ENCODE data around the gene TNFRSF12A.

The TNFRSF12A gene

DNA sequence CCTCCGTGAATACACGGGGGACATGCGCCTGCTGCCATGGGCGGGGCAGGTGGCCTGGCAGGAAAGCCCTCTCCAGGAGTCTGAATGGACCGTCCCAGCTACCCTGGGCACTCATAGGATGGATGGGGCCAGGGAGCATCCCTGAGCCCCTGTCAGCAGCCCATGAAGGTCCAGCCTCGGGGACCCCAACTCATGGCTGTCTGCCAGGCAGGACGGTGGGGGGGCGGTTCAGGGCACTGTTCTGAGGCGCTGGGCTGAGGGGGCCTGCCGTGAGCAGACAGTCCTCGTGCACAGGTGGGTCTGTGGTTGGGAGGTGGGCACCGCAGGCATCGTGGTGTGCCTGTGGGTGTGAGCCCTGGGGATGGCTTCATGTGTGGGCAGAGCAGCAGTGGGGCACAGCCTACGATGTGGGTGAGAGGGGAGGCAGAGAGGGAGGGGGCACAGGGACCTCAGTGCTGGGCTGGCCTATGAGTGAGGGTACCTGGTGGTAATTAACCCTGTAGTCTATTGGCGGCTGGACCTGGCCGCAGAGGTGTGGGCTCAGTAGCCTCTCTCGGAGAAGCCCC, 33.5 kb upstream of the TNFRSF12A start:
- DNase-seq, result no peak

DNA sequence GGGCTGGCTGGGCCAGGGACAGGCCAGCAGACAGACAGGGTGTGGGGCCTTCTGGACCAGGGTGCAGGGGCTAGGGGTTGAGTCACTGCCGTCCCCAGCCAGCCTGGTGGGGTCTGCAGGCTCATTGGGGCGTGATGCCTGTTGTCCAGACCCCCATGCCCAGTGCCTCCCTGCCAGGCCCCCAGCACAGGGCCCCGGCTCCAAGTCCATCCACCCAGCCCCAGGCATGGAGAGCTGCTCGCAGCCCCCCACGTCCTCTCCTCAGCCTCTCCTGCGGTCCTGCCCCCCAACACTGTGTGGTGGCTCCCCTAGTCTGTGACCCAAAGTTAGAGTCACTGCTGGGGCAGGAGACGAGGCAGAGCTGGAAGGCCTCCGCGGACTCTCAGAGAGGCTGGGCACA, 32.9 kb upstream of the TNFRSF12A start:
- no peak for DNase-seq

DNA sequence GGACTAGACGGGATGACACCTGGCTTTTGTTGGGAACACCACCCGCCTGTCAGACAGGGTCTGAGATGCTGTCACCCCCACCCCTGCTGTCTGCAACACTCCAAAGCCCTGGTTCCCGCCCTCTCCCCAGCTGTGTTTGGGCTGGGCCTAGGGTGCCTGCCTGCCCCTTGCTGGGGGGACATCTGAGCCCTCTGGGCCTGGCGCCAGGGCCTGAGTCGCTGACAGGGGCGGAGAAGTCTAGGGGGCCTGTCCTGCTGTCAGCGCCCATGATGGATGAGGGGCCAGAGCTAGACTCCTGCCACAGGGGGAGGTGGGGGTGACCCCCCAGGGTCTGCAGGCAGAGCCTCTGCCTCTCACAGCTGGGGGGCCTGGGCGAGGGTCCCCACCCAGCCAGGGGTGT, 32.3 kb upstream of the TNFRSF12A start:
- DNase-seq, result no peak

DNA sequence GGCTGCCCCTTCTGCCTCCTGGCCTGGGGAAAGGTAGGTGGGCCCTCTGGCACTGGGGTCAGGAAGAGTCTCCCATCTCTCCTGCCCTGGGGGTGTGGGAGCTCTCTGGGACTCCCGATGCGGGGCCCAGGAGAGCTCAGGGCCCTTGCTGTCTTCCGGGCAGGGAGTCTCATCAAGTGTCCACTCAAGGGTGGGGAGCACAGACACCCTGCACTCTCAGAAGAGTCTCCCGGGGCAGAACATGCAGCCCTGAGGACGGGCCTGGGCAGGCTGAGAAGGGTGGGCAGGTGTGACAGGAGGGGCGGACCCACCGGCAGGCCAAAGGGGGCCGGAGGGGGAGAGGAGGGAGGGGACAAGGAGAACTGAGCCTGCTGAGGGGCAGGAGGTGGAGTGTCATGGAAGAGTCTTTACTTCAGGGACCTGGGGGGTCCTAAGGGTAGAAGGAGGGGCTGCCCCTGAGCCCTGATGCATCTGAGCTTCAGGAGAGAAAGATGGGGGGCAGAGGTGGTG, 31.5 kb upstream of the TNFRSF12A start:
- DNase-seq, result no peak

DNA sequence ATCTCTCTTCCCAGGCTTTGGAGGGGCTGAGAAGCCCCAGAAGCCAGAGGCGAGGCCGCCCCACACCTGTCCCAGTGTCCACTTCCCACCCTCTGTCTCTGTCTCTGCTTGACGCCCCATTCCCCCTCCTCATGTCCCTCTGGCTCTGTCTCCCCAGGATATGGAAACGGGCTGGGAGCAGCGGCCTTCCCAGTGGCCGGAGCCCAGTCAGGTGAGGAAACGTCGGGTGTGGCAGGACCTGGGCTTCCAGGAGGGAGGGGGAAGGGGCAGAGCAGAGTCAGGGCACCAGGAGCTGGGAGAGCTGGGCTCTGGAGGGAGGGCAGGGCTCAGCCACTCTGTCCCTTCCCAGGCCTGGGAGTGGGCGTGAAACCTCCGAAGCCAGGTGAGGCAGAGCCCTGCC, 29.3 kb upstream of the TNFRSF12A start:
- DNase-seq, result no peak

DNA sequence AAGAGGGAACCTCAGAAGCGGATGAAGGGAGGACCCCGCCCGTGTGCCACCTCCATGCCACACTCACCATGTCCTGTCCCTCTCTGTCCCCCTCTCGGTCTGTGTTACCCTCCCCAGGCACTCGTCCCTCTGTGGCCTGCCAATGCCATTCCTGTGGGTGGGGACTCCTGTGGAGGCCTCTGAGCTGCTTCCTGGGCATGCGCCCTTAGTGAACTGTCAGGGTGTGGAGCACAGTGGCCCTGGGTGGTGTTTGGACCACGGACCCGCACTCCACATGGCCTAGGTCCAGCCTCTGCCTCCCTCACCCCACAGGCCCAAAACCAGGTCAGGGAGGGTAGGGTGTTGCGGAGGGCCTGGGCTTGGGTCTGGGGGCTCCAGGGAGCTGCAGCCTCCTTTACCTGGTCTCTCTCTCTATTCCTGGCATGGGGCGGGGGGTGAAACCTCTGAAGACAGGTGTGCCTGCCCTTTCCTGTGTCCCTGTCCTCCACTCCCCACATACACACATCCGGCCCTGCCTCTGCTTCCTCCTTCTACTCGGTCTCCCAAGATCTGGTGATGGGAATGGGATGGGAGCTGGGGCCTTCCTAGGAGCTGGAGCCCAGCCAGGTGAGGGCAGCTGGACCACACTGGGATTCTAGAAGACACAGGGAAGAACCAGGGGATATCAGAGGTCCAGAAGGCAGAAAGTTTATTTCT, 28.5 kb upstream of the TNFRSF12A start:
- no peak for DNase-seq

DNA sequence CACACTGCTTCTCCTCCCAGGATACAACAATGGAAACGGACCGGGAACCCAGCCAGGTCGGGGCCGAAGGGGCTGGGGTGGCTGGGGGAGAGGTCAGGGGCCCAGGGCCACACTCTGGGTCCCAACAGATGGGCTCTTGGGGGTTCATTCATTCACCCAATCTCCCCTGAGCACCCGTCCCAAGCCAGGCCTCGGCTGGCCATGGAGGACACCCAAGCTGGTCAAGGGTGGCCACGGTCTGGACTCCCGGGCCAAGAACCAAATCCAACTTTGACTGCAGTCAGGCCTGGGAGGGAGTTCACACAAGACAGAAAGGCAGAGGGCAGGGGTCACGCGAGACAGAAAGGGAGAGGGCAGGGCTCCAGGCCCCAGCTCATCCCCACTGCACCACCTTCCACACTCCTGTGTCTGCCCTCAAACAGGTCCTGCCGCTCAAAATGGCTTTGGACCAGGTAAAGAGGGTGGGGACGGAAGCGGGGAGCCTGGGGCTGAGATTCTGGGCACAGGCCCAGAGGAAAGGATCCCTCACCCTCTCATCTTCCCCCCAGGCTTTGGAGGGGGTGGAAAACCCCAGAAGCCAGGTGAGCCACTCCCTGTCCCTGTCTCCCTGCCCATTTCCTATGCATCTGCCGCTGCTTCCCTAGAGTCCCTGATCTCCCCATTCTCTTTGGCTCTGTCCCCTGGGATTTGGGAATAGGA, 27.6 kb upstream of the TNFRSF12A start:
- DNase-seq, result no peak

DNA sequence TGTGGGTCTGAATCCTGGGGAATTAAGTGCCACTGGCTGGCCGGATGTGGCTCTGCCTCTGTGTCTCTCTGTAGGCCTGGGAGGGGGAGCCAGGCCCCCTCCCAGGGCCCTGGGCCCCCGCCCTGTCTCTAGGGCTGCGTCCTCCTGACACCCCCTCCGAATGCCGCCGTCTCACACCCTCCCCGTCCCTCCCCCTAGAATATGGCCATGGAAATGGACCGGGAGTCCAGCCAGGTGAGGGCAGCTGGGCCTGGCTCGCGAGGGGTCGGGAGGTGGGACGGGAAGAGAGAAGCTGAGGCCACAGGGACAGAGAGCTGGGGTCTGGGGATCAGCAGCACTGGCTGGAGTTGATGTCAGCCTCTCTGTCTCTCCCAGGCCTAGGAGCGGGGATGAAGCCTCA, 23.9 kb upstream of the TNFRSF12A start:
- no peak for DNase-seq

DNA sequence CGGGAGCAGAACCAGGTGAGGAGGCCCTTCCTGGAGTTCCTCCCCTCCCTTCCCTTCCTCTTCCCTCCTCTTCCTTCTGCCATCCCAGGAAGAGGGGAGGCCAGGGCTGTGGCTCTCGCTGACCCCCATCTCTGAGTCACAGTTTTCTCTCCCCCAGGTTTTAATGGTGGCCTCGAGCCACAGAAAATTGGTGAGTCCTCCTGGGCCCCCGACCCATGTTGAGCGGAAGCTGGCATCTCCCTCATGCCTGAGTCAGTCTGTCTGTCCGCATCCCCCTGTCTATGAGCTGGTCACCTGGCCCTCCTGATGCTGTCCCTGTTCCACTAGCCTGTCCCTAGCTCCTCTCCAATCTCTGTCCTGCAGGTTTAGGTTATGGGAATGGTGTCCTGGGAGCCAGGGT, 20.2 kb upstream of the TNFRSF12A start:
- DNase-seq, result no peak

DNA sequence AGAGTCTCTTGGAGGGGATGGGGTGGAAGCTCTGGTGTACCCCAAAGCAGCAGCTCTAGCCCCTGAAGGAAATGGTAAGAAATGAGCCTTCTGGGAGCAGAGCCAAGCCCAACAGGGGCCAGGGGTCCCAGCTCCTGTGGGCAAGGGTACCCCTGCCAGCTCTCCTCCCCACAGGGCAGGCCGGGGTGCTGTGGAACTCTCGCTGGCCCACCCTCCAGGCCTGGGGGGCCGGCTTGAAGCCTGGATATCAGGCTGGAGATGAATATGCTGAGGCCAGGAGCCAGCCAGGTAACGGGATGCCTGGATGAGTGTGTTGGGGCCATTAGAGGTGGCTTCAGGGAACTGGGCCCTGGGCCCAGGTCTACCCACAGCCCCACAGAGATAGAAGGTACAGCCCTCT, 19.6 kb upstream of the TNFRSF12A start:
- no peak for DNase-seq

DNA sequence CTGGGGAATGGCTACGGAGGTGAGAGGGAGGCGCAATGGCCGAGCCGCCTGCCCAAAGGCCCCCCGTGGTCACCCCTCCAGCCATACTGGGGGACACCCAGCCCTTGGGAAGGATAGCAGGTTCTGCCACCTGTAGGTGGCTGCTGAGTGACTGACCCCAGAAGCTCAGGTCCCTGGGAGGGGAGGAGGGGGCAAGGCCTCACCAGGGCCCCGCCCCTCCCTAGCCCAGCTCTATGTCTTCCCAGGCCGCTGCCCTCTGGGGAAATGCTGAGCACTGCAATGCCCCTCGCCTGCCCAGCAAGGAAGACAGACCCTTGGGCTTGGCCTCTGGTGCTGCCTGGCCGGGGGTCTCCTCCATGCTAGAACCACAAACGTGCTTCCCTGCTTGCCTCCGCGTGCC, 18.9 kb upstream of the TNFRSF12A start:
- DNase-seq, result no peak

DNA sequence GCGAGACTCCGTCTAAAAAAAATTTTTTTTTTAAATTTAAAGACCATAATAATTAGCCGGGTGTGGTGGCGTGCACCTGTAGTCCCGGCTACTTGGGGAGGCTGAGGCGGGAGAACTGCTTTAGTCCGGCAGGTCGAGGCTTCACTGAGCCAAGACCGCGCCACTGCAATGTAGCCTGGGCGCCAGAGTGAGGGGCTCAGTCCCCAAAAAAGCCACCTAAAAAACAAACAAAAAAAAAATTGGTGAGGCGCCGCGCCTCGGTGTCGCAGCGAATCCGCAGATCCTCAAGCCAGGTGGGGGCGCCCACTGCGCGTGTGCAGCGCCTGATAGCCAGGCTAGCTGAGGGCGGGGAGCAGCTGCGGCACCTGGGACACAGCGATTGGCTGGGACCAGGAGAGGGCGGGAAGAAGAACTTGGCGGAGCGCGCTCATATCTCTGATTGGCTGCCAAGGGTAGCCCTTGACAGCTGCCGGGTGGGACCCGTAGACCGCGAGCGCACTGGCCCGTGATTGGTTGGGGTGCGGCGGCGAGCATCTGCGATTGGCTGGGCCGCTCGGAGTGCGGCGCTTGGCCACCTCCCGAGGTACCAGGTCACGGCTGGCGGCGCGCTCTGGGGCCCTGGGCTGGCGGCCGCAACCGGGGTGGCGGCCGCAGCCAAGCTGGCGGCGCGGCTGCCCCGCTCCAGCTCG, 16.4 kb upstream of the TNFRSF12A start:
- DNase-seq, result peak; percentile 98

DNA sequence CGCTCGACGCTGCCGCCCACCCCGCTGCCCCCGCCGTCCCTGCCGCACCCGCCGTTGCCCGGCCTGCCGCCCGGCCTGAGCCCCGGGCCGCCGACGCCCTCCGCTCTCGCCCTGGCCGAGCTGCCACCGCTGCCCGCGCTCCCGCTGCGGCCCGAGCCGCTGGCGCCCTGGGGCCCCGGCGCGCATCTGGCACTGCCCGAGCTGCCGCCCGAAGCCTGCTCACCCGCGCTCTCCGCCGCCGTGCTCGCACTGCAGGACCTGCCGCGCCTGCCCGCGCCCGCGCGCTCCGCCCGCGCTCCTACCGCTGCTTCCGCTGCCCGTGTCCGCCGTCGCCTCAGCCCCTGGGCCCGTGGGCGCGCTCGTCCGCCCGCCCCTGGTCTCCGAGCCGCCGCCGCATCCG, 15.8 kb upstream of the TNFRSF12A start:
- no peak for DNase-seq

DNA sequence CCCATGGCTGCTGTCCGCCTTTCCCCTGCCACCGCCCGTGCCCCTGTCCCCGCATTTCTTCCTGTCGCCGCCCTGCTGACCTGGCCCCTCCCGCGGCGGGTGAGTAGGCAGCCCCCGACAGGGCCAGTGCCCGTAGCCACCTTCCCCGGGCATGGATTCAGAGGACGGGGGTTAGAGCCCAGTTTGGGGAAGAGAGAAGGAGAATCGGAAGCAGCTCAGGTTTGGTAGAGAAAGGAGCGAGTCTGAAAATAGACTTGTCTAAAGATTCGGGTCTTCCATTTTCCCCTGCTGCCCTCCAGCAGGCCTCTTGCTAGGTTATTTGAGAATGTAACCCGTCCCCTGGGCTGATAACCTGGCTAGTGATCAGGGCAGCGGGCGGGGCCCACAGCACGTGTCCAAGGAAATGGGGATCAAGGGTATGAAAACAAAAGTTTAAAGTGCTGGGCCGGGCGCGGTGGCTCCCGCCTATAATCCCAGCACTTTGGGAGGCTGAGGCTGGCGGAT, 15.3 kb upstream of the TNFRSF12A start:
- DNase-seq, result no peak

DNA sequence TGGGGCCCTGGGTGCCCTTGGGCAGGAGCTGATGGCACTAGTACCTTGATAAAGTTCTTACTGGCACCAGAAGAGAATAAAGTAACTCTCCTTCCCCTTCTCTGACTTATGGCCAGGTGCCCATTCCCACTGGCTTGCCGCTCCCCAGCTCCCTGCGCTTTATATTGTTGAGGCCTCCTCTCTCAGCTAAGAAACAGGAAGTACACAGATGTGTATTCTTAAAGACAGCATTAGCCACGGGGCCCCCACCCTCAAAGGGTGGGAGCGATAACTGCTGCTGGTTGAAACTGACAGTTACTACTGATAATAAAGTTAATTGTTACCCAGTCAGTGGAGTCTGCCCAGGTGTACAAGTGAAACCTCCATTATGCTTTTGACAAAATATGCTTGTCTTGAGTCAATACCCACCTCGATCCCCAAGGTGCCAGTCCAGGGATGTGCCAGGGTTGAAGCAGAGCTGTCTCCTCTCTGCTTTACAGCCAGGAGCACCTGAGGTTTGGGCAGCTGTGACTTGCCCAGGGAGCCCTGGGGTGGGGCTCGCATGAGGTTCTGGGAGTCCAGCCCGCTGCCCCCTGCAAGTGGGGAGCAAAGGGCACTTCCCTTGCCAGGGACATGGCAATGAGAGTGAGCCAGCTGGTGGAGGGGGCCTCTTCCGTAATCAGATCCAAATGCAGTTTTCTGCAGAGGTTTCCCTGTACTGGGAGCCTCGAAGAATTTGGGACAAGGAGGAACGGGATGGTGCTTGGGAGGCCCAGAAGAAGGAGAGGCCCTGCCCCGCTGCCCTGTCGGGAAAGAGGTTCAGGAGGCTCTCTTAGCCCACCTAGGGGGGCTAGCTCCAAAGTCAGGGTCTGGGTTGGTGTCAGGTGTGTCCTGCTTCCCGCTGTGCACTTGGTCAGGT, 12.9 kb upstream of the TNFRSF12A start:
- no peak for DNase-seq

DNA sequence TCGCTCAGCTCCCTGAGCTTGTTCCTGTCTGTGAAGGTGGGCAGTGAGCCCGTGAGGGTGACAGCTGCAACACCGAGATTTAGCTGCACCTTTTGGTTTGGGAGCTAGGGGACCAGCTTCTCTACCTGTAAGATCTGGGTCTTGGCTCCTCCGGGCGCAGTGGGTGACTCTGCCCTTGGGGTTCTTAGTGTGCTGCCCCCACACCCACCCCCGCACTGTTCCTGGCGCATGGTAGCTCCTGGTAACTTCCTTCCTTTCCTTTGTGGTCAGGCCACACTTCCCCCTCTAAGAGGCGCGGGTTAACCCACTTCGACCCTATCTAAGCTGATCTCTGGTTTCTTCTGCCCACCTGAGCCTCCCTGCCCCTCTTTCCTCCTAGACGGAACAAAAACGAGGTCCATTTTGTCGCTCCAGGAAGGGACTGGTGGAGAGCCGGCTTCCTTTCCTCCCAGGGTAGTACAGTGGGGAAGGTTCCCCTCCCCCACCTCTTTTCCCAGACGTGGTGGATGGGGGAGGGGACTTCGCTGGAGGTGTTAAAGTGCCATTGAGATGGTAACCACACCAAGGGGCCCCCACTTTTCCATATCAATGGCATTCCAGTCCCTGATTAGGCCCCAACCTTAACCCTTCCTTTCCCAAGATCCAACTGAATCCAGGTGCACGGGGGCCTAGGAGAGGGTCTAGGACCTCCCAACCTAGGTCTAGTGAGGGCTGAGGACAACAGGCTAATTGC, 12.0 kb upstream of the TNFRSF12A start:
- DNase-seq, result no peak

DNA sequence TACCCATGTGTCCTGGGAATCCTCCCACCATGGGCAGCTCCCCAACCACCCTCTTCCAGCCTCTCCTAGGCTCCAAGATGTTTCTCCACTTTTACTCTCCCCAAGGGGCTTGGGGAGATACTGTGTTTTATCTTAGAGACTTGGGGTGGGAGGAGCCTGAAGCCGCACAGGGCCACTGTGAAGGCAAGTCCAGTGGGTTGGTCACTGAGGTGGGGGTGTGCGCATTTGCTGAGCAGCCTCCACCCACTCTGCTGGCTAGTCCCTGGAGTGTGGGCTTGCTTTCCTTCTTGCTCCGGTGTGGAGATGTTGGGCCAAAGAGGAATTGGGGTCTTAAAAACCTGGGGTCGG, 11.5 kb upstream of the TNFRSF12A start:
- DNase-seq, result no peak

DNA sequence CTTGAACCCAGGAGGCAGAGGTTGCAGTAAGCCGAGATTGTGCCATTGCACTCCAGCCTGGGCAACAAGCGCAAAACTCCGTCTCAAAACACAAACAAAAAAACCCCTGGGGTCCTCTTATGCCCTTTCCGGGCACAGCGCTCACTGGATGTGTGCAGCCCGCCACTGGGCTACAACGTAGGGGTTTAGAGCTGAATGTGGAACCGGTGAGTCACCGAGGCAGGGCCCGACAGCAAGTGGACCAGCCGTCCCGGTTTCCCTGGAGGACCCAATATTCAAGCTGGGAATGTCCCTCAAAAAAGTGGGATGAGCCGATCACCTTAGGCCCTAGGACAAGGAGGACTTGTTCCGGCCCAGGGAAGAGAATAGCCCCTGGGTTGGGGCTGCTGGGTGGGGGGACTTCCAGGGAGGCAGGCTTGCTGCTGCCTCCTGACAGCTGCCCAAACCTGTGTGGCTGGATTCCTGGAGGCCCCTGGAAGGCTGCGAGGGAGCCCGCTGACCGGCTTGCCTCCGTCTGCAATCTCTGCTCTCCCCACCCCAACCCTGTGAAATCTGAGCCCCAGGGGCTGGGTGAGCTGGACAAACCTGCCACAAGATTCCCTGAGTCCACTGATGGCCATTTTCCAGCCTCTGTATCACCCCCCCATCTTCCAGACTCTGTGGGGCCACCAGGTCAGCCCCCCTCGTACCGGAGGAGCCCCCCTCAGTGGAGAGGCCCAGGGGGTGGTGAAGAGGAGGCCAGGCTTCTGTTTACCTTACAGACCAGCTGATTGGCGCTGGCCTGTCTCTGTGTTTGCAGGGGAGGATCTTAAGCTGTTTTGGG, 10.4 kb upstream of the TNFRSF12A start:
- DNase-seq, result no peak

DNA sequence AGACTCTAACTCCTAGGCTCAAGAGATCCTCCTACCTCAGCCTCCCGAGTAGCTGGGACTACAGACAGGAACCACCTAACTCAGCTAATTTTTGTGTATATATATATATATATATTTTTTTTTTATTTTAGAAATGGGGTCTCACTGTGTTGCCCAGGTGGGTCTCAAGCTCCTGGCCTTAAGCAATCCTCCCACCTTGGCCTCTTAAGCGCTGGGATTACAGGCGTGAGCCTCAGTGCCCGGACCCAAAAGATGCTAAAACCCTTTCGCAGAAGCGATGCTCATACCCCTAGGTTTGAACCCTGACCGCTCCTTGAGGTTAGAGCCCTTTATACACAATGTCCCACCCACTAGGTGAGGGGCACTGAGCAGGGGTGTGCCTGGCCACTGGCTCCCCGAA, 9.7 kb upstream of the TNFRSF12A start:
- no peak for DNase-seq

DNA sequence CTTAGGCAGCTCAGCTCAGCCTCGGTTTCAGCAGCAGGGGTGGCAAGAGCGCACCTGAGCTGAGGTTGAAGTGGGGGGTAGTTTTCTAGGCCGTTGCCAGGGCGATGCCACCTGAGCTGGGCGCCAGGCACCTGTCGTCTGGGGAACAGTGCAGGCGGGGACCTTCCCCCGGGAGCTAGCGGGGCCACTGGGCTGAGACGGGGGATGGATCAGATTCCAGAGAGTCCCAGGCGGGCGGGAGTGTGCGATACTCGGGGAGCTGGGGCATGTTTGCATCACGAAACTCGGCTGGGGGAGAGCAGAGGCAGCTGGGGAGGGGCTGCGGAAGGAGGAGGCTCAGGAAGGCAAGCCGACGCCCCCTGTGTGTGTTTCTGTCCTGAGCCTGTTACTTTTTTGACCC, 7.9 kb upstream of the TNFRSF12A start:
- no peak for DNase-seq
